ENCODE results near the gene CYP2F1.
"Not testable (repeated sequence)": the region's sequence is repeated elsewhere in the genome, so short reads cannot be mapped to it uniquely, and the experiment has no call there.

Gene CYP2F1, protein sequence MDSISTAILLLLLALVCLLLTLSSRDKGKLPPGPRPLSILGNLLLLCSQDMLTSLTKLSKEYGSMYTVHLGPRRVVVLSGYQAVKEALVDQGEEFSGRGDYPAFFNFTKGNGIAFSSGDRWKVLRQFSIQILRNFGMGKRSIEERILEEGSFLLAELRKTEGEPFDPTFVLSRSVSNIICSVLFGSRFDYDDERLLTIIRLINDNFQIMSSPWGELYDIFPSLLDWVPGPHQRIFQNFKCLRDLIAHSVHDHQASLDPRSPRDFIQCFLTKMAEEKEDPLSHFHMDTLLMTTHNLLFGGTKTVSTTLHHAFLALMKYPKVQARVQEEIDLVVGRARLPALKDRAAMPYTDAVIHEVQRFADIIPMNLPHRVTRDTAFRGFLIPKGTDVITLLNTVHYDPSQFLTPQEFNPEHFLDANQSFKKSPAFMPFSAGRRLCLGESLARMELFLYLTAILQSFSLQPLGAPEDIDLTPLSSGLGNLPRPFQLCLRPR

DNA sequence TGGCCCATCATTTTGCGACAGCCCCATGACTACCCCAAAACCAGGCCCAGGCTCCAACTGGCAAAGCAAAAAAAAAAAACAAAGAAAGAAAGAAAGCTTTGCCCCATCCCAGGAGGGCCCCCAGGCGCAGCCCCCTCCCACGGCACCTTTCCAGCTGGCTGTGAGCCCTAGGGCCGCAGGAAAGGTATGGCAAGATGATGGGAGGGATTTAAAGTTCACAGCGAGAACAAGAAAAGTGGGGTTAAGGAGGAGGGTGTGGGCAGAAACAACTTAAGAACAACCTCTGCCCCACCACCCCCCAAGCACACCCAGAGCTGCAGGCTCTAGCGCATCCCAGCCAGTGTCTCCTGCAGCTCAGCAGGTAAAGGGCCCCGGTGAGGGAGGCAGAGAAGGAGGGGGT is at the start of gene CYP2F1:
CYP2F1 (plus strand) TSS at position 301 of the 400 bp plus-strand sequence. CDS start 1,757 bp downstream, outside the sequence.
- DNase-seq (ENCODE audit: low read depth, low spot score) = no peak

DNA sequence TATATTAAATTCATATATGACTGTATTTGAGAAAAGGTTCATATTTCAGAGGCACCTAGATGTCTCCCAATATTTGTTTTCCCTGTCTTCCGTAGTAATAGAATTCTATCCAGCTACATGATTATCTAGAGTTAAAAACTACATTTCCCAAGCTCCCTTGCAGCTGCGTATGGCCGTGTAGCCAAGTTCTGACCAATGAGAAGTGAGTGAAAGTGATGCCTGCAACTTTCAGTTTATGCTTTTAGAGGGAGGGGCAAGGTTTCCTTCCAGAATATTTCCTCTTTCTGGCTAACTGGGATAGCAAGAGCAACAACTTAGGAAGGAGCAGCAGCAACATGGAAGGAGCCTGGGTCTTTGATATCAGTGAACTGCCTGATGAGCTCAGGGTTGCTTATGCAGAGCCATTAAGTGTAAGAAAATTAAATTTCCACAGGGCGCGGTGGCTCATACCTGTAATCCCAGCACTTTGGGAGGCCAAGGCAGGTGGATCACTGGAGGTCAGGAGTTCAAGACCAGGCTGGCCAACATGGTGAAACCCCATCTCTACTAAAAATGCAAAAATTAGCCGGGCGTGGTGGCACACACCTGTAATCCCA is 49.2 kb upstream of the CYP2F1 start:
- no peak for DNase-seq (ENCODE audit: low read depth, low spot score)

DNA sequence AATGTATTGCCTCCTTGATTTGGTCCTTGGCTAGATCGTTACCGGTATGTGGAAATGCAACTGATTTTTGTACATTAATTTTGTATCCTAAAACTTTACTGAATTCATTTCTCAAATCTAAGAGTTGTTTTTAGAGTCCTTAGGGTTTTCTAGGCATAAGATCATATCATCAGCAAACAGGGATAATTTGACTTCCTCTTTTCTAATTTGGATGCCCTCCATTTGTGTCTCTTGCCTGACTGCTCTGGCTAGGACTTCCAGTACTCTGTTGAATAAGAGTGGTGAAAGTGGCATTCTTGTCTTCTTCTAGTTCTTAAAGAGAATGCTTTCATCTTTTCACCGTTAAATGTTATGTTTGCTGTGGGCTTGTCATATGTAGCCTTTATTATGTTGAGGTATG is 37.9 kb upstream of the CYP2F1 start:
- DNase-seq (ENCODE audit: low read depth, low spot score) = no peak

DNA sequence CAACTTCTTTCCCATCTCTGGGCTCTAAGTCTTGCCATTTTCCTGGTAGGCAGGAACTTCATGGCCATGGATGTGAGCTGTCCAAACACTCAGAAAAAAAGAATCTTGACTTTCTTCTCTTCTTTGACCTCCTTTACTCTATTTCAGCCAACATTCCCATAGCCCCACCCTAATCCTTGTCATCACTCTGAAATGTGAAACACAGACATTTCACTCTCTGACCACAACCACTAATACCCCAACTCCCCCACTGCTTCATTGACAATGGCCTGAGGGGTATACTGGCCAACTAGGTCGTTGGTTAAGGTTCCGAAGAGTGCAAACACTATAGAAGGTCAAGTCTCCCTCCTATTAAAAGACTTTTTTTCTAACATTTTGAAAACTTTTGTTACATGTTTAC is 30.7 kb upstream of the CYP2F1 start:
- no peak for DNase-seq (ENCODE audit: low read depth, low spot score)

- no peak for DNase-seq (ENCODE audit: low read depth, low spot score)
Observed at GRCh38 chr19:41085748-41086415, 28.4 kb upstream of the CYP2F1 start.

DNA sequence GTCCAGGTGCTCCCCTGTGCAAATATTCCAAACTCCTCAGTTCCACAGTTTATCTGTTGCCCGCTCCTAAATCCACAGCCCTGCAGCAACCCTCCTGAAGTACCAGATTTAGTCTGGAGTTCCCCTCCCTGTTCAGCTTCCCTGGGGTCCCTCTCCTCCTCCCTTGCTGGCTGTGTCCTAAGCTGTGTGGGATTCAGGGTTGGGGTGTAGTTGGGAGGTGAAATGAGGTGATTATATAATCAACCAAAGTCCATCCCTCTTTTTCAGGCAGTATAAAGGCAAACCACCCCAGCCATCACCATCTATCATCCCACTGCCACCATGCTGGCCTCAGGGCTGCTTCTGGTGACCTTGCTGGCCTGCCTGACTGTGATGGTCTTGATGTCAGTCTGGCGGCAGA is 26.1 kb upstream of the CYP2F1 start, which contains the start of gene CYP2A13:
CYP2A13 (plus strand) TSS at position 301 of the 400 bp plus-strand sequence; CDS start at position 322, 21 bp downstream.
- no peak for DNase-seq (ENCODE audit: low read depth, low spot score)

DNA sequence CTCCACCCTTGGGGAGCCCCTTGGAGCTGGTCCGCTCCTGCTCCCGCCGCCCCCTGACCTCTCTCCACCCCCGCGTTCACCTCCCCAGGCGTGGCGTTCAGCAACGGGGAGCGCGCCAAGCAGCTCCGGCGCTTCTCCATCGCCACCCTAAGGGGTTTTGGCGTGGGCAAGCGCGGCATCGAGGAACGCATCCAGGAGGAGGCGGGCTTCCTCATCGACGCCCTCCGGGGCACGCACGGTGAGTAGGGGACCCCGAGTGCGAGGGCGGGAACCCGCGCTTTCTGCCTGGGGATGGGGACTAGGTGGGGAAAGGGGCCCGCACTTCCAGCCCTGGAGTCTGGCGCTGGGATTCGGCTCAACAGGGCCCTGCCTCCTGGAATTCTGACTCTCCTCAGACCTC is 24.3 kb upstream of the CYP2F1 start:
- DNase-seq (ENCODE audit: low read depth, low spot score) = no peak

- DNase-seq (ENCODE audit: low read depth, low spot score) = no peak
Observed at GRCh38 chr19:41095703-41096102, 18.5 kb upstream of the CYP2F1 start.

GRCh38 chr19:41096353-41096752 is 17.9 kb upstream of the CYP2F1 start:
- DNase-seq (ENCODE audit: low read depth, low spot score) = no peak

- DNase-seq (ENCODE audit: low read depth, low spot score) = no peak
Observed at GRCh38 chr19:41097302-41097701, 16.9 kb upstream of the CYP2F1 start.

- DNase-seq (ENCODE audit: low read depth, low spot score) = no peak
Observed at GRCh38 chr19:41098762-41099161, 15.5 kb upstream of the CYP2F1 start.

GRCh38 chr19:41102210-41102609 is 12.0 kb upstream of the CYP2F1 start:
- not testable (repeated sequence) for DNase-seq (ENCODE audit: low read depth, low spot score)

GRCh38 chr19:41106177-41106576 is 8.1 kb upstream of the CYP2F1 start:
- DNase-seq (ENCODE audit: low read depth, low spot score) = no peak

GRCh38 chr19:41111296-41111695 is 2.9 kb upstream of the CYP2F1 start:
- DNase-seq (ENCODE audit: low read depth, low spot score) = no peak

- no peak for DNase-seq (ENCODE audit: low read depth, low spot score)
Observed at GRCh38 chr19:41111750-41112295, 2.4 kb upstream of the CYP2F1 start.

DNA sequence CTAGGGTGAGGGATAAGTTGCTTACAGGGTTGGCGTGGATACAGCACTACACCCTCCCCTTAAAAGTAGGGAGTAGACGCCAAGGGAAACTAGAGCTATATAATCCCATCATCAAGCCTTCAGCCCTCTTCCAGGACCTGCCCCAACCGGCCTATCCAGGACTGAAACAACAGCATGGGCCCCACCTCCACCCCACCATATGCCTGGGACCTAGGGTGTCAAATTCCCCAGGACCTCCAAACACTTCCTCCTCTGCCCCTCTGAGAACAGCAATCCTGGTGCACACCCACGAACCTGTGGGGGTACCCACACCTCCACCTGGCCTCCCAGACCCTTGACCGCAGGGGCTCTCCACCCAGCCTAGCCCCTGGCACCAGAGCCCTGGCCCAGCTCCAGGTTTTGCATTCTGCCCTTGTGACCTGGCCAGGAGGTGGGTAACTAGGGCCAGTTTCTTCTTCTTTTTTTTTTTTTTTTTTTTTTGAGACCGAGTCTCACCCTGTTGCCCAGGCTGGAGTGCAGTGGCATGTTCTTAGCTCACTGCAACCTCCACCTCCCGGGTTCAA is 1.4 kb upstream of the CYP2F1 start:
- no peak for DNase-seq (ENCODE audit: low read depth, low spot score)

DNA sequence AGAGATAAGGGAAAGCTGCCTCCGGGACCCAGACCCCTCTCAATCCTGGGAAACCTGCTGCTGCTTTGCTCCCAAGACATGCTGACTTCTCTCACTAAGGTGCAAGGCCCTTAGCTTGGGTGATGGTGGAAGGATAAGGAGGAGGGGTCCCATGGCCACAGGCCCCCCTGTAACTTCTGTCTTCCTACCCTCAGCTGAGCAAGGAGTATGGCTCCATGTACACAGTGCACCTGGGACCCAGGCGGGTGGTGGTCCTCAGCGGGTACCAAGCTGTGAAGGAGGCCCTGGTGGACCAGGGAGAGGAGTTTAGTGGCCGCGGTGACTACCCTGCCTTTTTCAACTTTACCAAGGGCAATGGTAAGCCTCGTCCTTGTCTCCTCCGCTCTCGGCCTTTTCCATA is 2.0 kb downstream of the CYP2F1 start:
- DNase-seq (ENCODE audit: low read depth, low spot score) = no peak

DNA sequence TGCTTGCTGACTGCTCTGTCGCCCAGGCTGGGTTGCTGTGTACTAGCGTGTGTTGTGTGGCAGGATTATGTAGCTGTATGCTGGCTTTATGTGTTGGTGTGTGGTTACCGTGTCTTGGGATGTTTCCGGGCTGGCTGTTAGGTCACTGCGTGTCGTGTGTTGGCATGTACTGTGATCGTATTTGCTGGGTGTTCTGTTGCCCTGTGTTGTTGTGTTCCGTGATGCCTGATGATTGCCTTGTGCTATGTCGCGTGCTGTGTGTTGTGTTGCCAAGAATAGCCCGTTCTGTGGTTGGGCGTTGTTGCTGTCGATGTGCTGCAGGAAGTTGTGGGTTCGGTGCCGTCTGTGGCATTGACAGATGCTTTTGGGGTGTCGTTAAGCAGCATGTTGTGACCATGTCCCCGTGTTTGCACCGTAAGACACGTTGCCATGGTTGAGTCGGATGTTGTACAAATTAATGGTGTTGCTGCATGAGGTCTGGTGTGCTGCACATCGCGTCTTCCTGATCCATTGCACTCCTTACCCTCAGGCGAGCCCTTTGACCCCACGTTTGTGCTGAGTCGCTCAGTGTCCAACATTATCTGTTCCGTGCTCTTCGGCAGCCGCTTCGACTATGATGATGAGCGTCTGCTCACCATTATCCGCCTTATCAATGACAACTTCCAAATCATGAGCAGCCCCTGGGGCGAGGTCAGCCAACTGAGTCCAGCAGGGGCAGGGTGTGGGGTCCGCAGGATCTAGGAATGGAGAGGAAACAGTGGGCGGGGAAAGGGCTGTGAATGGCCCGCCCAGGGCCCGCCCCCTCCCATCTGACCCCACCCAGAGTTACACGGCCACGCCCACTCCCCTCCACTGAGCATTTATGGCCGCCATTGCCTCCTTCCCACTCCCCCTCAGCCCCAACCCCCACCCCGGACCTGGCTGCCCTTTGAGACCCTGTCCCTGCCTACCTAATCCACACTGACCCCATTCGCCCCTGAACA is 7.0 kb downstream of the CYP2F1 start:
- peak; percentile 51 for DNase-seq (ENCODE audit: low read depth, low spot score)

- not testable (repeated sequence) for DNase-seq (ENCODE audit: low read depth, low spot score)
Observed at GRCh38 chr19:41122846-41123245, 8.6 kb downstream of the CYP2F1 start.

DNA sequence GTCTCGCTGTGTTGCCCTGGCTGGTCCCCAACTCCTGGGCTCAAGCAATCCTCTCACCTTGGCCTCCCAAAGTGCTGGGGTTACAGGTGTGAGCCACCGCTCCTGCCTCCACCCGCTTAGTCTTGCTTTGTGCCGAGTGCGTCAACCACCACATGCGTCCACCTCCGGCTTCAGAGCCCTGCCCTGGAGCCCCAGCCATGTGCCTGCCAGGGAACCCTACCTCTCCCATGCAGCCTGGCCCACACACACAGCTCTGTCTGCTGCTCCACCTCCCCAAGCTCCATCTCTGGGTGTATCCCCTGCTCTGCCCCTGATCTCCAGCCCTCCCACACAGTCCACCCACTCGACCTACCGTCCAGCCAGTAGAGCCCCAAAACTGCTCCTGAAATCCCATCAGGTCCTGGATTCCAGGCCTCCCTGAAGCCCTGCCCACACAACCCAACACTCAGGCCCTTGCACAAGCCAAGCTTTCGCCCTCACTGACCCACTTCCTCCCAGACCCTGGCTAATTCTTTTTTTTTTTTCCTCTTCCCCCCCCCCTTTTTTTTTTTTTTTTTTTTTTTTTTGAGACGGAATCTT is 9.6 kb downstream of the CYP2F1 start:
- no peak for DNase-seq (ENCODE audit: low read depth, low spot score)
